ENCODE results near the gene AKAP13. TPM values are rescaled to one million over a fixed set of nuclear protein-coding genes. Genes with fewer than 3 reads are reported as not detected.

AKAP13 gene
- total RNA-seq, 4 donors from 2014 or later, result 131 to 265 (median 224) TPM

DNA sequence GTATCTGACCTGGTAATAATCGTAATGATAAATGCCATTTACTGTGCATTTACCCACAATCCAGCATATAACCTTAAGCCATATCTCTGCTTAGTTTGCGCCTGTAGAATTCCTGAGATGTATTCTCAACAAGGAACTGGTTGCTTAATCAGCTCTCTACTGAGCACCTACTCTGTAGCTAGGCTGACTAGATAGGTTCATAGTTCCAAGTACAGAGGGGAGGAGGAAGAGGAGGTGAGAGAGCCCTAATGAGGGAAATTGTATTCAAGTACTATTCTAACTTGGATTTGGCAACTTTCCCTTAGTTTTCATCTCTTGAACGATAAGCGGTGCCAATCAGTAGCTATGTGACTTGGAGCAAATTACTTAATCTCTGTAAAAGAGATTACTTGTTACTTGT is 5.6 kb upstream of the AKAP13 start:
- TF ChIP-seq, protein P1, sequence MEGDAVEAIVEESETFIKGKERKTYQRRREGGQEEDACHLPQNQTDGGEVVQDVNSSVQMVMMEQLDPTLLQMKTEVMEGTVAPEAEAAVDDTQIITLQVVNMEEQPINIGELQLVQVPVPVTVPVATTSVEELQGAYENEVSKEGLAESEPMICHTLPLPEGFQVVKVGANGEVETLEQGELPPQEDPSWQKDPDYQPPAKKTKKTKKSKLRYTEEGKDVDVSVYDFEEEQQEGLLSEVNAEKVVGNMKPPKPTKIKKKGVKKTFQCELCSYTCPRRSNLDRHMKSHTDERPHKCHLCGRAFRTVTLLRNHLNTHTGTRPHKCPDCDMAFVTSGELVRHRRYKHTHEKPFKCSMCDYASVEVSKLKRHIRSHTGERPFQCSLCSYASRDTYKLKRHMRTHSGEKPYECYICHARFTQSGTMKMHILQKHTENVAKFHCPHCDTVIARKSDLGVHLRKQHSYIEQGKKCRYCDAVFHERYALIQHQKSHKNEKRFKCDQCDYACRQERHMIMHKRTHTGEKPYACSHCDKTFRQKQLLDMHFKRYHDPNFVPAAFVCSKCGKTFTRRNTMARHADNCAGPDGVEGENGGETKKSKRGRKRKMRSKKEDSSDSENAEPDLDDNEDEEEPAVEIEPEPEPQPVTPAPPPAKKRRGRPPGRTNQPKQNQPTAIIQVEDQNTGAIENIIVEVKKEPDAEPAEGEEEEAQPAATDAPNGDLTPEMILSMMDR (IDR thresholded peaks at IDR 0.05; ENCODE audit: low read depth), result no peak

DNA sequence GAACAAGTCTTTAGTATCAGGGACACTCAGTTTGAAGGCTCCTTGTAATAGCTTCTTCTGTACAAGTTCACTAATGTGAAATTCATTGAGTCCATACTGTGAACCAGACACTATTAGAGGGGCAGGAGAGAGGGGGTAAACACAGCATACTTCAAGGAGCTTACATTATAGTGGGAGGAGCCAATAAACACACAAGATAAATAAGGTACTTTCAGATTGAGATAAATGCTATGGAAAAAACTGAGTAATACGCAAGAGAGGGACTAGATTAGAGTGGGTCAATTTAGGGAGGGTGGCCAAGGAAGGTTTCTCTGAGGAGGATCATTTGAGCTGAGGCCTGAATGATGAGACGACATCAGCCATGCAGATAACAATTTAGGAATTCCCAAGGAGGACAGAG is 3.1 kb upstream of the AKAP13 start:
- TF ChIP-seq, protein P1 (IDR thresholded peaks at IDR 0.05; ENCODE audit: low read depth), result no peak

DNA sequence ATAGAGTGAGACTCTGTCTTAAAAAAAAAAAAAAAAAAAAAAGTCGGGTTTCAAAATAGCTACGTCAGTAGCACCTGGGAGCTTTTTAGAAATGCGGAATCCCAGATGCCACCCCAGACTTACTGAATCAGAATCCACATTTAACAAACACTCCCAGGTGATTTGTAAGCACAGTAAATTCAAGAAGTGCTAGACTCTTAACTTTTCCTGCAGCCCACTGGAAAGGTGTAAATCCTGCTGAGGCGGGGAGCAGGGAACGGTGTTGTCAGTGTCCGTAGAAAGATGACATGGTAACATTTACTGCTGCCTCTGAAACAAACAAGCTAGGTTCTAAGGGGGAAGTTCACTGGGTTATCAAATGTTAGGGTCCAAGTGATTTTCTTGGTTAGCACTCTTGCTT is 2.4 kb upstream of the AKAP13 start:
- TF ChIP-seq, protein P1 (IDR thresholded peaks at IDR 0.05; ENCODE audit: low read depth), result no peak

- TF ChIP-seq, protein P1 (IDR thresholded peaks at IDR 0.05; ENCODE audit: low read depth), result no peak
Measured at GRCh38 chr15:85379403-85380131, 836 bp upstream of the AKAP13 start.

GRCh38 chr15:85380812-85381642 is 624 bp downstream of the AKAP13 start:
- TF ChIP-seq, protein P1 (IDR thresholded peaks at IDR 0.05; ENCODE audit: low read depth), result no peak

DNA sequence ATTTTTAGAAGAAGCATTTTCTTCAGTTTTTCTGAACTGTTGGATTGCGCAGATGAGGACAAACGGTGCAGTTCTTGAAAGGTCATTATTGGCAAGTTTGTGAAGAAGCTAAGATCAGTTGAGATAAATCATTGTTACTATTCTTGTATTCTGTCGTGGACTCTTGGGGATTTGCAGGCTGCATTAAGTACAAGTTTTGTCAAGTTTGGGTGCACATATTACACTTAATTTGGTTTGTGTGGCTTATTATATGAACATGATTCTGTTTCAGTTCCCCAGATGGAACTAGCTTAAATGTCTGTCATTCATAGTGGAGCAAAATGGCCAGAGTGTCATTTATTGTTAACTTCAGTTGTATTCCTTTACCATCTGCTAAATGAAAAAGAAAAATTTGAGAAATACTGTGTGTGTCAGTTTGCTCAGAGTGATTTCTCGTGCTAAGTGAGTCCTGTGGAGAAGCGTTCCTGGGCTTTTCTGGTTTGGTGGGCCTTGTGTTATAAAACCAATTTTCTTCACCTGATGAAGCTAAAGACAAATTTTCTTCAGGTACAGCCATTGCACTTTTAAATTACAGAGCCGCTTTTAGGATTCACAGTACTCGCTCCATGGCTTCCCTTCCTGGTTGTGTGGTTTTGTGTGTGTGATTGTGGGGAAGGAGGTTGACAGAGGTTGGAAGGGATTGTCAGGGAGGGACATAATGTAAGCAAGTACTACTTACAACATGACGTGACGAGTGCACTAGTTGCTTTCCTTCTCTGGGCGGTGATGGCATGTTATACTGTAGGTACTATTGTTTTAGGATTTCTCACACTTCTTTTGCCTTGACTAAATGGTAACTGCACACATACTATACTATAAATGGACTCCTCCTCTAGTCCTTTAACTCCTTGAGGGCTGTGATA is 1.7 kb downstream of the AKAP13 start:
- TF ChIP-seq, protein P1 (IDR thresholded peaks at IDR 0.05; ENCODE audit: low read depth), result no peak
